Inferior parietal cortex (tissue), 1 donor: ENCODE measurements around the gene NR4A1.

Experiments
- DNase-seq: peaks from one replicate; pipeline ENCODE4 v3.0.0-alpha.2; 2016; ENCODE audit errors: extremely low spot score

NR4A1 gene

DNA sequence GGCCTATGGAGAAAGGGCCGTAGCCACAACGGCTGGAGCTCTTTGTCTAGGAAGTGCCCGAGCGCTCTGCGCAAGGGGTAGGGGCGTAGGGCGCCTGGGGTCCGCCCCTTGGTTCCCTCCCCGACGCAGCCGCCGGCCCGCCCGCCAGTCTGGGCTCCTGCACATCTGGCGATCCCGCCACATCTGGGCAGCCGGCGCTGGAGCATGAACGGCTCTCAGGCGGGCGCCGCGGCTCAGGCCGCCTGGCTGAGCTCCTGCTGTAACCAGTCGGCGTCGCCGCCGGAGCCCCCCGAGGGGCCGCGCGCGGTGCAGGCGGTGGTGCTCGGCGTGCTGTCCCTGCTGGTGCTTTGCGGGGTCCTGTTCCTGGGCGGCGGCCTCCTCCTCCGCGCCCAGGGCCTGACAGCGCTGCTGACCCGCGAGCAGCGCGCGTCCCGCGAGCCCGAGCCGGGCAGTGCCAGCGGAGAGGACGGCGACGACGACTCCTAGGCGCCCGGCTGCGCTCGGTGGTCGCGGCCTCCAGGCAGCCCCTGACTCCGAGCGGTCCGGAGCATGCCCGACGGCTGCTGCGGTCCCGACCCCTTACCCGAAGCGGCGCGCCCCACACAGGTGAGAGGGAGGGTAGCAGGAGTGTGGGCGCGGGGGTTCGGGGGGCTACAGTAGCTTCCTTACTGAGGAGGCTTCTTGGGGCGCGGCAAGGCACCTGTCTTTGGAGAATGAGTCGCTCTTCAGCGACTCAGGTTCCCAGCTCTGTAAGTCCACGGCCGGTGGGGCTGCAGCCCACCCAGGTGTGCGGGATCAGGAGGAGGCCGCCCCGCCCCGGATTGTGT lies 28.5 kb downstream of the NR4A1 start, which contains the start of gene SMIM41:
TSS of gene SMIM41 (plus strand) at position 129 of the 827 bp plus-strand sequence. CDS start at position 205, 76 bp downstream.
- DNase-seq: no peak

DNA sequence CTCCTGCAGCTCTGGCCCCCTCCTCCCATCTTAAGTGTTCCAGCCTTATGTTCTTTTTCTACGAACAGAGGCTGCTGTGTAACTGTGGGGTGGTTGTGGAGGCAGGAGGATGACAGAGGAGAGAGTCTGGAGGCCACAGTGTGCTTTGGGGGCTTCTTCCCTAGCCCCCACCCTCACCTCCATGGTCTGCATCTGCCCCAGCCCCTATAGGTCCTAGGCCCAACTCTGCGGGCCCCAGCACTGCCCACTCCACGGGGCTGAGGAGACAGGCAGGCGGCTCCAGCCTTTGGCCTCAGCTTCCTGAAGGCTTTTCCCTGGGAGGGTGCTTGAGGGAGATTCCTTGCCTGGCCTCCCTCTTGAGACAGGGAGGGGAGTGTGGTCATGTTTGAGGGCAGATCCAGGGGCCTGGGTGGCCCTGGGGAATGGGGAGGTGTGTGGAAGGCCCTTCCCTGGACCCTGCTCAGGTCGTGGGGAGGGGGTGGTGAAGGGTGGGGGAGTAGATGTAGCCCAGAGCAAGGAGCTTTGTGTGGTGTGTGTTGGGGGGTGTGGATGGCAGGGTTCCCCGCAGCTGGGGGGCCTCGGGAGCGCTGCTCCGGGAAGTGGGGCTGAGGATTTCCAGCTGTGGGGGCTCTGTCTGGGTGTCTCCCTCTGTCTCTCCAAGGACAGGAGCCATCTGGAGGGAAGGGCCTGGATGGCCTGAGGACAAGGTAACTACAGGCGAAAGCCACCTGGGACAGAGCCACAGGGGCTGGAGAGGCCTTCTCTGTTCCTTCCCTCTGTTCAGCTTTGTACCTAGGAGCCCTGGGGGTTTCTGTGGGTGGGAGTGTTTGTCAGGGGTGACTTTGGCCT lies 29.4 kb downstream of the NR4A1 start:
- DNase-seq: no peak

DNA sequence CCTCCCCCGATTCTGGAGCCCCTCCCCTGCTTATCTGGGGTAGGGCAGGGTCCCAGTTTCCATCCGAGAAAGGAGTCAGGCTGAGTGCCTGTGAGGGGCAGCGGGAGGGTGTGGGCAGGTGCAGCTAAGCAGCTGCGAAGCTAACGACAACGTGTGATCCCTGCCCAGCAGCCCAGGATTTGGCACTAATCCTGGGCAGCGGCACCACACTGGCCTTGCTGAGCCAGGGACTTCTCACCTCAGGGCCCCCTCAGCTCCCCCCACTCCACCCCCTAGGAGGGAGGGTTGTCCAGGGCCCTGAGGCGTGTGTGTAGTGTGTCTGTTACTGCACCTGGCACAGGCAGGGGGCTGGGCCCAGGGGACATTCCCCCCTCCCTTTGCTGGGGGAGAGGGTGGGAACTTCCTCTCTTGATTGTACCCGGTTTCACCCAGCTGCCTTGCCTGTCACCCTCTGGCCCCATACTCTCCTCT lies 30.1 kb downstream of the NR4A1 start:
- DNase-seq: no peak

DNA sequence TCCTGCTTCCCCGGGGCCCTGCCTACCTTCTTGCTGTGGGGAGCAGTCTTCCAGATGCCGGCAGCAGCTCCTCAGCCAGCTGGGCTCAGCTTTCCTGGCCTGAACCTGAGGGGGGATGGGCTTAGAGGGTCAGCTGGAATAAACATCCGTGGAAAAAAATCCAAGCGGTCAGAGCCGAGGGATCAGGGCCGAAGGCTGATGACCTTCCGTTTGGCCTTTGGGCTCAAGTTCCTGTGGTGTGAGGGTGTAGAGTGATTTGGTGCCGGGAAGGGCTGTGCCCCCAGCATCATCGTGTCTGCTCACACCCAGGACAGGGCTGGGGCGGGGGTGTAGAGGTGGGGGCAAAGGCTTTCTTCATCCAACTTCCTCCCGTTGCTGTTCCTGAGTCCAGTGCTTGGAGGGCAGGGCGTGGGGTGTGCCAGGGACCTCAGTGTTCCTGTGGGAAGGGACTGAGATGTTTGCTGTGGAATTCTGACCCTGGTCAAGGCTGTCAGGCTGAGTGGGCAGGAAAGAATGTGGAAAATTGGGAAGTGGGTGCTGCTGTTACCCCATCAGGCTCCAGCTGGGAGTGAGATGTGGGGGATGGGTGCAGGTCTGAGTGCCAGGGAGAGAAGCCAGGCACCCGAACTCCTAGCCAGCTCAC lies 30.9 kb downstream of the NR4A1 start:
- no peak for DNase-seq

DNA sequence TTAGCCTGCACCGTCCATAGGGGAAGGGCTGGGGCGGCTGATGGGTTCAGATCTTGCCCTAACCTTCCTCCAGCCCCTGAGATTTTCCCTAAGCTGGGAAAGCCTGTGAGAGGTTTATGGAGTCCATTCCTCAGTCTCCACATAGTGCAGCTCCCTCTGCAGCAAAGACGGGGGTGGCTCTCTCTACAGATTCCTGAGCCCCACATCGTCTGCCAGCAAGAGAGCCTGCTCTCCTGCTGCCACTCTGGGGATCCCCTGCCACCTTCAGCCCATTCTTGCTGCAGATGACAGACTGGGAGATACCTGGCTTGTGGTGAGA lies 31.4 kb downstream of the NR4A1 start:
- DNase-seq: no peak

DNA sequence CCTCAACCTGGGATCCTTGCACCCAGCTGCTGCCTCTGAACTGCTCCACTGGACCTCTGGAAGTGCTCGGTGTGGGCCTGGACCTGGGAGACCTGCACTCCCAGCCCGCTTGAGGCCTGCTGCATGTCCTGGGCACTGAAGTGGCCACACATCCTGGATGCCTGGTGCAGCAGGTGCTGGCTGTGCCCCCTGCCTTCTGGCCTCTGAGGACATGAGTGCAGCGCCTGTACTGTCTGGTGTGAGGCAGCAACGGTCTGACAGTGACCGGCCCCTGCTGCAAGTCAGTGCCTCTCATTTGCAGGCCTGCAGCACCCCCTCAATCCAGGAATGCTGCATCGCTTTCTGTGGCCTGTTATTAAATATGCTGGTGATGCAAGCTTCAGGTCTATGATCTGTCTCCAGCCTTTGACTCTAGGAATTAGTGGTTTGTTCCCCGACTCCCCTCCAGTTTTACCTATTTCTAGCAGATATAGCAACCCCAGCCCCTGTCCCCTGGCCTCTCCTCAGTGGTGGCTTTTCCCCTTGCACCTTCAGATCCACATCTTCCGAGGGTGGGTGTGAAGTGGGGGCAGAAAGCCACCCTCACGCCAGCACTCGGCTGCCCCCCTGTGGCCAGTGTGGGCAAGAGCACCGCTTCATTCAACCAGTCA lies 31.9 kb downstream of the NR4A1 start:
- DNase-seq: peak; percentile 70

DNA sequence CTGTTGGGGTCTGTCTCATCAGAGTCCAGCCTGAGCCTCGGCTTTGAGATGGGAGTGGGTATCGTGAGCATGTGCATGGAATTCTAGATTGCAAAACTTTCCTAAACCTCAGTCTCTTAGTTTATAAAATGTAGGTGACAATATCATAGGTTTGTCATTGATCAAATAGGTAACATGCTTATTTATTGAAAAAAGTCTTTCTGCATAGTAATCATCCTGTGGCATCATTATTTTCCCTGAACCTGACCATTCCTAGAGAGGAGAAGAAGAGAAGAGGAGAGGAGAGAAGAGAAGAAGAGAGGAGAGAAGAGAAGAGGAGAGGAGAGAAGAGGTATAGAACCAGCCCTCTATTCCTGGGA lies 32.4 kb downstream of the NR4A1 start:
- DNase-seq: no peak

DNA sequence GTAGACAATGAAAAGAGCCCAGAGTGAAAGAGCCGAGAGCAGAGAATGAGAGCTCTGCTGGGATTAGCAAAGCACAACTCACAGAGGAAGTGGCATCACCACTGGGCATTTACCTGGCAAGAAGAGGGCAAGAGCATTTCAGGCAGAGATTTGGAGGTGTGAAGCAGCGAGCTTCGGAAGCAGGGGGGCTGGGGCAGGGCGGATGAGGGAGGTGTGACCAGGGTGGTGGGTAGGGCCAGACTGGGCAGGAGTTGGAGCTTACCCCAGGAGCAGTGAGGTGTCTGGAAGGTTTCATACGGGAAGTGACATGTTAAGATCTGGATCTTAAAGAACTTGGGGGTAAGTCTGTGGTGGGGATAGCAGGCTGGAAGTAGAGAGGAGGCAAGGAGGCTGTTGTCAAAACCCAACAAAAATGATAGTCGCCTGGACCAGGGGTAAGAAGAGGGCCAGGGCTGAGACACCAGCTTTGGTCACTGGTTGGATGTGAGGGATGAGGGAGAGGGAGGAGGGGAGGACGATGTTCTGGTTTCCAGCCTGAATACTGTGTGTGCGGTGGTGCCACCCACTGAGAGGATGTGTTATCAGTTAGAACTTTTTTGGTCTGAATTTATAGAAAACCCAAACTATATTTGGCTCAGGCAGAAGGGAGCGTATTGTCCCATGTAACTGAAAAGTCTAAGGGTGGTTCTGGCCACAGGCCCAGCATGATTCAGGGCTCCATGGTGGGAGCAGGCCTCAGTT lies 33.4 kb downstream of the NR4A1 start:
- DNase-seq: no peak

DNA sequence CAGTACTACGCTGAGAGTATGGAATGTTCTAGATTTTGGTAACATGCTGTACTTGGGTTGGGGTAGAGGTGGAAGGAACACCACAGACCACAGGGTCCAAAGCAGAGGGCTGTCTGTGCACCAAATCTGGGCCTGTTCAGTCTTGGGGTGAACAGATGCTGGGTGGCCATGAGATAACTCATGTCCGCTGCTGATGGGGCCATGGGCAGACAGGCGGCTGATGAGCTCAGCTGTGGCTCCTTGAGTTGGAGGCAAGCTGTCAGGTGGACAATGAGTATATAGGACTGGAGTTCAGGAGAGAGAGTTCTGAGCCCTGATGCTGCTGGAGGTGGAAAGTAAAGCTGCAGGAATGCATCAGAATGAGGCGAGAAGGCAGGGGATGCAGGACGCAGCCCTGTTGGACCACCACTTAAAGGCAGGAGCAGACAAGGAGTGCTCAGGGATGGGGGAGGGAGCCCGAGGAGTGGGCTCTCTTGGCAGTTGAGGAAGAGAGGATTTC lies 34.5 kb downstream of the NR4A1 start:
- no peak for DNase-seq

DNA sequence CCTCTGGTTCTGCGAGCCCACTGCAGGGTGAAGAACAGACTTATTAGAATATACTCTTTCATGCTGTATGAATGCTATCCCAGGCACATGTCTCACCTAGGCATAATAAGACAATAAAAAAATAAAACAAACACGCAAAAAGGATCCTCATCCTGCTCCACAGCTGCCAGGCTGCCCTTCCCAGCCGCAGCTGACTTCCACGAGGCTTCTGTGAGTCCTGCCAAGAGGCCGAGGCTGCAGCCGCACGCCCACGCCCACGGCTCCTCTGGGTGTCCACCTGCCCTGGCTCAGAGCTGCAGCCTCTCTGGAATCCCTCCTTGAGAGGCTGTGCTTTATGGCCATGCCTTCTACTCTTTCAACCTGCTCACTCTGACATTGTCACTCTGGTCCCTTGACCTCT lies 35.1 kb downstream of the NR4A1 start:
- DNase-seq: no peak

DNA sequence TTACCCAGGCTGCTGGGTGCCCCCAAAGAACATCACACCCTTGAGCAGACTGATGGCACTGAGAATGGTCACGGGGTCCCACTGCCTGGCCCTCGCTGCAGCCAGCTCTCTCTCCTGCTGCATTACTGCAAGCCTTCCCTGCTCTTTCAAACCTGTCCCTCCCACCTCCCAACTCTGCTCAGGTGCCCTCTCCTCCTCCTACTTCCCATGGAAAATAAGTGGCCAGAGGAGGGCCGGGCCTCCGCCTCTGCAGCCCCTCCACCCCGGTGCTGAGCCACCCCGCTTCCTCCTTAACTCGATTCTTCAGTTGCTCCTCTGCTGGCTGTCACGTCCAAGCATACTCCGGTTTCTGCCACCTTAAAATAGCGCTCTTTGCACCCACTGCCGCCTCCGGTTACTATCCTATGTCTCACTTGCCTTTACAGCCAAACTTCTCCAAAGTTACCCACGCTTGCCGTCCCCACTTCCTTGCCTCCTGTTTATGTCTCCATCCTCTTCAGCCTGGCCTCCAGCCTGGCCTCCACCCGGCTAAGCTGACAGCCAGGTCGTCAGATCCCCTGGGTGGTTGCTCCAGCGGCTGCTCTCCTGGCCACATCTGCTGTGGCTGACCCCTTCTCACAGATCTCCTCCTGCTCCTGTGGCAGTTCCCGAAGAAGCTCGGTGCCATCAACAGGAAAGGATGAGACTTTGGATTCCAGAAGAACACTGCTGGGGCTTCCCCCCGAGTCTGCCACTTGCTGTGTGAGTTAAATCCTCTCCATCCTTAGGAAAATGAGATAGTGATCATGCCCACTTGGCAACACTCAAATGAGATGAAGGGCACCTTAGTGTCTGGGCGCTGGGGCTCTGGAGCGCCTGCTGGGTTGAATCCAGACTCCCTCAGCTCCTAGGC lies 35.9 kb downstream of the NR4A1 start:
- DNase-seq: no peak

DNA sequence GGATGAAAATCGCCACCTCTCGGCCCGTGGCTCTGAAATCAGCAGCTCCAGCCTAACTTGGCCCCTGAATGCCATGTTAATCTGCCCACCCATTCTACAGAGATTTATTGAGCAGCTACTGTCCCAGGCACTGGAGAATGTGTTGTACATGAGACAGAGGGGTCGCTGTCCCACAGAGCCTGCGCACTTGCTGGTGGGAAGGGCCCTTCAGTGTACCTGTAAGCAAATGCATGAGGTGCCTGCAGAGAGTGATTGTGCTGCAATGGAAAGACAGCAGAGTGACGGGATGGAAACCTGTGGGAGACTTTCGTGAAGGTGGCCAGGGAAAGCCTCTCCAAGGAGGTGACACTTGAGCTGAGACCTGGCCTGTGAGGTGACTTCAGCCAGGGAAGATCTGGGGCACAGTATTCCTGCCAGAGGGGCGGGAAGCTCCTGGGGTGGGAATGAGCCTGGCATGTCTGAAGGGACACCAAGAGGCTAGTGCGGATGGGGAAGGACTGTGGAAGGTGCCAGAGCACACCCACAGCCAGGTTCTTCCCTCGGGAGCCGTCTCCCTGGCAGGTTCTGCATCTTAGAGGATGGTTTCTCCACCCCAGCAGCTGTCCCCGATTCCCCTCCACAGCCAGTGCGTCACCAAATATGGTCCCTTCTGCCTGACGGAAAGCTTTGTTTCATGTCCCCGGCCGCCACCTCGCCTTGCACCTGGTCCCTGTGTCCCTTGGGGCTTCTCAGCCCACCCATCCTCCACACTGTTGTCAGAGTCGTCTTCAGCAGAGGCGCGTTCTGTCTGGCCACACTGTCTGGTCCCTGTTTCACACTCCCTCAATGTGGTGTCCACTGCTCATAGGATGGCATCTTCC lies 36.9 kb downstream of the NR4A1 start:
- no peak for DNase-seq

DNA sequence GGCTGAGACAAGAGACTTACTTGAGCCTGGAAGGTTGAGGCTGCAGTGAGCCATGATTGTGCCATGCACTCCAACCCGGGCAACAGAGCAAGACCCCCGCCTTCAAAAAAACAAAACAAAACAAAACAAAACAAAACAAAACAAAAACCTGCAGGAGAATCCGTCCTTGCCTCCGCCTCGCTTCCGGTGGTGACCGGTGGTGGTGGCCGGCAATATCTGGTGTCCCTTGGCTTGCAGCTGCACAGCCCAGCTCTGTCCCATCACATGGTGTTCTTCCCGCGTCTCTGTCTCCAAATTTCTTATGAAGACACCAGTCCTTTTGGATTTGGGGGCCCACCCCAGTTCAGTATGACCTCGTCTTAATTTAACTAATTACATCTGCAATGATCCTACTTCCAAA lies 38.2 kb downstream of the NR4A1 start:
- DNase-seq: no peak

DNA sequence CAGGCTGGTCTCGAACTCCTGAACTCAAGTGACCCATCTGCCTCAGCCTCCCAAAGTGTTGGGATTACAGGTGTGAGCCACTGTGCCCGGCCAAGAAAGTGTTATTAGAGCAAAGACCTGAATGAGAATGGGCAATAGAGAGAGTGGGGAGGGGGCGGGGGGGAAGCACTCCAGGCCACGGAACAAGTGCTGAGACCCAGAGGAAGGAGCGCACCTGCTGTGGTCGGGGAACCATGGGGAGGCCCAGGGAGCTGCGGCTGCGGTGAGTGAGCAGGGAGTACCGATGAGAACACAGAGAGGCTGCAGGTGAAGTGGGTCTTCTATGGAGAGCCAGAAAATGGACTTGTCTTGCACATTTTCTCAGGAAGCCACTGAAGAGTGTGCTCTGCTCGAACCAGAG lies 39.0 kb downstream of the NR4A1 start:
- no peak for DNase-seq

DNA sequence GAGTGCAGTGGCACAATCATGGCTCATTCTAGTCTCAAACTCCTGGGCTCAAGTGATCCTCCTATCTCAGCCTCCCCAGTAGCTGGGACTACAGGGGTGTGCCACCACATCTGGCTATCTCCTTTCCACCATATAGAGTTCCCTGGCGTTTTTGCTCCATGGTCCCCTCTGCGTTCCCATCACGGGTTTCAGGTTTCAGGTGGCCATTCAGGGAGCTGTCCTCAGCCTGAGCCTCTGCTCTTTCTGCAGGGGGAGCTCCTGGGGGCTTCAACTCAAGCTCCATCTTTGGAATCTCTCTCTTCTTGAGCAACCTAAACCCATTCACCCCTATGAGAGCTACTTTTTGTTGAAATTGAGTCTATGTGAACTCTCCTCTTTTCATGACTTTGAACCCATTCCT lies 39.8 kb downstream of the NR4A1 start:
- no peak for DNase-seq

DNA sequence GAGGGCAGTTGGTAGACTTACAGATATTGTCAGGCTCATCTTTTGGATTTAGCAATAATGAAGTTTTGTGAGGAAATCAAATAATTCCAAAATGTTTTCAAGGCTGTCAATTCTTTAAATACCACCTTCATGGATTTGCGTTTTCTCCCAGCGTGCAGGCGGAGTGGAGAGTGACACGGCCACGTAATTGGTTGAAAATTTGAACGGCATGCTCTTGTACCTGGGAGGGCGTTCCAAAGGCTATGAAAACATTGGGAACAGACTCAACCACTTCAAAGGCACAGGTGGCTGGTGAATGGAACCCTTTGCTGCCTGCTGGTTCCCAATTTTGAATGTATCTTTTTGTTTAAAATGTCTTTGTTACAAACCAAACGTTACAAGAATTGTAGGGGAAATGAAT lies 40.6 kb downstream of the NR4A1 start:
- no peak for DNase-seq

DNA sequence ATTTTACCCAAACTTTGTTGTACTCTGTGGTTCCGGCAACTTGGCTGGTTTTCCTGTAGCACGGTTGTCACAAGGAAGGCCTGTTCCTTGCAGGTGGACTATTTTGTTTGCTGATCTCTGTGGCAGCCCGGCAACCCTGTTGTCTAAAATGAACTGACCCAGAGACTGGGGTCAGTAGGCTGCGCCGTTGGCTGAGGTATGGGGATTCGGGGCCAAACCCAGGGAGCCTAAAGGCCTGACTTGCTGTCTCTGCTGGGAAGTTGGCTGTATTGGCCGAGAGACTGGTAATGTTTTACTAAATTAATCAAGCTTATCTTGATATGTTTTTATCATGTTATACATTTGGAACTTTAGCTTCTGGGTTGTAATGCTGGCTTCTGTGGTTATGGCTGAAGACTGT lies 42.1 kb downstream of the NR4A1 start:
- no peak for DNase-seq

DNA sequence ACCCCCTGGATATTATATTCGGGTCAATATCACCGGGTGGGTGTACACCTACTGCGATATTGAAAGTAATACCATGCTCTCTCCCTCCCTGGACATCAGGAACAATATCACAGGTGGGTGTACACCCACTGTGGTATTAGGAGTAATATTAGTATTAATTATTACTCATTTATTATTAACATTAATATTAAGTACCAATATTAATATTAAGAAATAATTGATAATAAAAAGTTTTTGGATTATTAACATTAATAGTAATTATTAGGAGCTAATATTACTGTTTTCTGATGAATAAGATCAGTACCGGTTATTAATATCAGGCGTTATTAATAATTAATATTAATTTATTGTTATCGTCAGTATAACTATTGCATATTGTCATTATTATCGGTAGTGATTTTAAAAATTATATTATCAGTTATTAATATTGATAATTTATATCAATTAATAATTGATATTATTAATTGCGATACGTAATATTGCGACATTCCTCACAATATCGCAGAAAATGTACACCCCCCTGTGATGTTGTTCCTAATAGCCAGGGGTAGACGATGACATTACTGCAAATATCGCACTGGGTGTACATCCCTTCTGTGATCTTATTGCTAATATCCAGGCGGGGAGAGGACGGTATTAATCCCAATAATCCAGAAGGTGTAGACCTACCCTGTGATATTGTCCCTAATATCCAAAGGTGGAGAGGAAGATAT lies 45.2 kb downstream of the NR4A1 start:
- no peak for DNase-seq
